ENCODE measurements around the gene UROC1.

UROC1 gene

GRCh38 chr3:126529585-126530170, 12.1 kb upstream of the UROC1 start:
- no peak for FAIRE-seq
- DNase-seq (ENCODE audit: insufficient read length, low spot score), result no peak
- no peak for TF ChIP-seq CTCF (IDR thresholded peaks at IDR 0.05; ENCODE audit: insufficient read depth, missing control alignments)

GRCh38 chr3:126528800-126529541, 11.4 kb upstream of the UROC1 start:
- DNase-seq (ENCODE audit: insufficient read length, low spot score) (no peak), FAIRE-seq (no peak)
- TF ChIP-seq CTCF (IDR thresholded peaks at IDR 0.05; ENCODE audit: insufficient read depth, missing control alignments), result no peak

DNA sequence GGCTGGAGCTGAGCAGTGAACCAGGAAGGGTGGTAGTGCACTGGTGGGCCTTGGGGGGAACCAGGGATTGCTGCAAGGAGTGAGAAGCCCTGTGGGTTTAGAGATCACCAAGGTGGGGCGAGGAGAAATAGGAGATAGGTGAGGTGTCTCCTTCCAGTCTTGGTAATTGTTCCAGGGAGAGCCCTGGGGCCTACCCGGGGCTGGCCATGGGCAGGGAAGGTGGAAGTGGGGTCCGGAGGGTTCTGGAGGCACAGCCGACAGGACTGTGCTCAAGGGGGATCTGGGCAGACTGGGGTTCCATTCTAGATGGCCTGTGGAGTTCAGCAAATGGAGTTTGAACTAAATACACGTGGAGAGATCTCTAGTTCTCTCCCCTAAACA, 10.8 kb upstream of the UROC1 start:
- FAIRE-seq (no peak), DNase-seq (ENCODE audit: insufficient read length, low spot score) (no peak)
- TF ChIP-seq CTCF (IDR thresholded peaks at IDR 0.05; ENCODE audit: insufficient read depth, missing control alignments), result no peak

GRCh38 chr3:126527455-126528211, 10.1 kb upstream of the UROC1 start:
- FAIRE-seq (no peak), DNase-seq (ENCODE audit: insufficient read length, low spot score) (no peak)
- no peak for TF ChIP-seq CTCF (IDR thresholded peaks at IDR 0.05; ENCODE audit: insufficient read depth, missing control alignments)

DNA sequence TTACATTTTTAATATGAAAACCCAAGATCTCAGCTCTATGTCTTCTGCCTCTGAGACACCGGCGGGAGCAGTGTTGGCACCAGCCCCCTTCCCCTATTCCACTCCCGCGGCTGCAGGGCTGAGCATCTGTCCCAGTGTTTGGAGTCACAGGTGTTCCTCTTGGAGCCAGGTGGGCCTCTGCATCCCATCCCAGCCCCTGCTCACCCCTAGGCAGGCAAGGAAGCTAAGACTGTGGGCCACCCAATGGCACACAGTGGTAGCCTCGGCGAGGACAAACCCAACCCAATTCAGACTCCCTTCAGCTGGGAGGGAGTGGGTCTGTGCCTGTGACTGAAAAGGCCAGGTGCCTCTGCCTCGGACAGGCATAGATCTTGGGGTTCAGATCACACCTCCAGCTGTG, 9.4 kb upstream of the UROC1 start:
- no peak for DNase-seq (ENCODE audit: insufficient read length, low spot score)
- FAIRE-seq, result no peak
- no peak for TF ChIP-seq CTCF (IDR thresholded peaks at IDR 0.05; ENCODE audit: insufficient read depth, missing control alignments)

GRCh38 chr3:126526668-126527005, 9.1 kb upstream of the UROC1 start:
- FAIRE-seq (no peak), DNase-seq (ENCODE audit: insufficient read length, low spot score) (no peak)
- TF ChIP-seq CTCF (IDR thresholded peaks at IDR 0.05; ENCODE audit: insufficient read depth, missing control alignments), result no peak

Data from D721Med (cell line).